GM12878 (cell line): ENCODE data around the gene SRSF9. TPM values are rescaled to one million over a fixed set of nuclear protein-coding genes. Genes with fewer than 3 reads are reported as not detected.

Source experiments
- ATAC-seq: fragments of 200-7000 bp; cut with Tn5 transposase; 3 replicates; pipeline ENCODE4 v1.9.1; 2020; ENCODE audit warnings: mild to moderate bottlenecking, moderate library complexity
- BruUV-seq: library from RNA; stranded (reverse); fragments of 400-500 nt; replicated peaks from 2 replicates; lab custom pipeline; 2021; lab: Mats Ljungman, UMichigan
- CTCF ChIA-PET: fragments of 300-600 bp; sonication (Branson Sonifier 250); formaldehyde crosslinking; extraction: SDS; loops from one replicate; lab custom pipeline; 2021; ENCODE audit warnings: inconsistent platforms; lab: Yijun Ruan, JAX
- POLR2A ChIA-PET: fragments of 350-600 bp; formaldehyde crosslinking; extraction: SDS; loops from one replicate; lab custom pipeline; 2021; ENCODE audit warnings: inconsistent platforms; lab: Charles Lee
- RAD21 ChIA-PET: fragments of 300-600 bp; sonication (Branson Sonifier 250); formaldehyde crosslinking; loops from one replicate; lab custom pipeline; 2023; ENCODE audit warnings: antibody characterized with exemption; ENCODE audit not compliant: unreplicated experiment; lab: Charles Lee
- SMC1A ChIA-PET: fragments of 300-600 bp; sonication (Branson Sonifier 250); formaldehyde crosslinking; loops from one replicate; lab custom pipeline; 2023; ENCODE audit not compliant: unreplicated experiment, uncharacterized antibody; lab: Charles Lee
- DNase-seq: peaks from one replicate; pipeline ENCODE4 v3.0.0-alpha.2; 2011; ENCODE audit warnings: low read depth, low spot score
- FAIRE-seq: peaks from 3 replicates; lab custom pipeline; 2011; peaks lifted over from hg19 to GRCh38; lab: Jason Lieb, UNC
- H2AFZ ChIP-seq: 2 replicates; pipeline ENCODE4 v1.6.0; 2011; ENCODE audit warnings: low read depth, low read length, control low read depth; ENCODE audit not compliant: control insufficient read depth
- H3K27ac ChIP-seq: 2 replicates; pipeline ENCODE4 v1.5.1; 2011; ENCODE audit warnings: control low read depth; ENCODE audit not compliant: control insufficient read depth, insufficient read depth
- H3K27me3 ChIP-seq, 2 experiments: replicated peaks in 1 of 2; 2 replicates each; pipeline versions ENCODE4 v1.6.0 to v1.6.1; 2011; ENCODE audit warnings: low read length in 1 of 2; ENCODE audit not compliant: control insufficient read depth in 2 of 2, insufficient read depth in 2 of 2
- H3K36me3 ChIP-seq, 2 experiments: 2 replicates each; pipeline ENCODE4 v1.5.1; 2011; ENCODE audit warnings: low read length in 1 of 2; ENCODE audit not compliant: control insufficient read depth in 2 of 2, insufficient read depth in 2 of 2
- H3K4me1 ChIP-seq: 2 replicates; pipeline ENCODE4 v1.6.1; 2011; ENCODE audit warnings: mild to moderate bottlenecking, low read length, moderate library complexity, mixed read lengths; ENCODE audit not compliant: control insufficient read depth, insufficient read depth
- H3K4me2 ChIP-seq: 2 replicates; pipeline ENCODE4 v1.6.0; 2011; ENCODE audit warnings: control low read depth; ENCODE audit not compliant: control insufficient read depth, insufficient read depth
- H3K4me3 ChIP-seq: fragments of 200-600 bp; sonication (generic); 2 replicates; pipeline ENCODE4 v1.5.1; 2016
- H3K79me2 ChIP-seq: 2 replicates; pipeline ENCODE4 v1.6.0; 2011; ENCODE audit warnings: low read length; ENCODE audit not compliant: control insufficient read depth, insufficient read depth
- H3K9ac ChIP-seq: 2 replicates; pipeline ENCODE4 v1.8.0; 2011; ENCODE audit warnings: low read length, control low read depth, mixed read lengths; ENCODE audit not compliant: control insufficient read depth, insufficient read depth
- H3K9me3 ChIP-seq: replicated peaks from 3 replicates; pipeline ENCODE4 v1.5.1; 2011; ENCODE audit warnings: mild to moderate bottlenecking, low read length; ENCODE audit not compliant: control insufficient read depth, insufficient read depth
- H4K20me1 ChIP-seq: 2 replicates; pipeline ENCODE4 v1.6.0; 2011; ENCODE audit not compliant: control insufficient read depth, insufficient read depth
- CBX5 ChIP-seq: sonication (generic); IDR thresholded peaks from 2 replicates; pipeline ENCODE4 v1.6.1; 2016; ENCODE audit warnings: low read depth, moderate library complexity, mild to moderate bottlenecking, inconsistent platforms
- ETV6 ChIP-seq, 2 experiments: fragments of 450-650 bp in 1 of 2; IDR thresholded peaks in 1 of 2; conservative IDR thresholded peaks in 1 of 2; 2 replicates each; pipeline ENCODE4 v1.6.1; 2014; ENCODE audit warnings: antibody characterized with exemption in 1 of 2, borderline replicate concordance in 1 of 2, low read depth in 1 of 2, mild to moderate bottlenecking in 1 of 2, moderate library complexity in 1 of 2
- IRF4 ChIP-seq: IDR thresholded peaks from 2 replicates; pipeline ENCODE4 v1.6.1; 2011; ENCODE audit warnings: low read depth, low read length
- KLF5 ChIP-seq: fragments of 450-650 bp; IDR thresholded peaks from 2 replicates; pipeline ENCODE4 v1.6.1; 2014; ENCODE audit warnings: mild to moderate bottlenecking; ENCODE audit not compliant: partially characterized antibody
- LARP7 ChIP-seq: fragments of 450-650 bp; IDR thresholded peaks from 2 replicates; pipeline ENCODE4 v1.6.1; 2017; ENCODE audit warnings: mild to moderate bottlenecking
- NFIC ChIP-seq: IDR thresholded peaks from 2 replicates; pipeline ENCODE4 v1.6.1; 2012; ENCODE audit warnings: low read depth, mild to moderate bottlenecking, inconsistent platforms, low read length, moderate library complexity
- NFXL1 ChIP-seq: fragments of 450-650 bp; IDR thresholded peaks from 2 replicates; pipeline ENCODE4 v1.6.1; 2017; ENCODE audit warnings: antibody characterized with exemption, mild to moderate bottlenecking, borderline replicate concordance
- POLR2AphosphoS5 ChIP-seq: IDR thresholded peaks from 2 replicates; pipeline ENCODE4 v1.6.1; 2011; ENCODE audit warnings: mild to moderate bottlenecking, low read length, inconsistent platforms
- USF2 ChIP-seq: IDR thresholded peaks from 2 replicates; pipeline ENCODE4 v1.6.1; 2011; ENCODE audit warnings: low read depth, low read length, improper control_type of control experiment, borderline replicate concordance
- ZNF217 ChIP-seq: fragments of 450-650 bp; IDR thresholded peaks from 2 replicates; pipeline ENCODE4 v1.6.1; 2017; ENCODE audit warnings: antibody characterized with exemption, mild to moderate bottlenecking
- ZNF687 ChIP-seq: fragments of 450-650 bp; IDR thresholded peaks from 2 replicates; pipeline ENCODE4 v1.6.1; 2017; ENCODE audit warnings: mild to moderate bottlenecking, moderate library complexity
- WGBS: methylation state at CpG from one replicate; pipeline ENCODE4 v1.1.6; 2016; ENCODE audit warnings: low lambda C conversion rate; ENCODE audit not compliant: insufficient replicate concordance, insufficient coverage; ENCODE audit errors: missing lambda C conversion rate; 5-methylcytosine and 5-hydroxymethylcytosine counted together
- in situ Hi-C: fragments of 300-500 bp; cut with MboI; formaldehyde crosslinking; loops from 9 replicates; pipeline ENCODE4 v1.14.3; 2018; ENCODE audit warnings: mixed read lengths
- intact Hi-C: fragments of 100-400 bp; cut with micrococcal nuclease; formaldehyde crosslinking; loops from one replicate; pipeline ENCODE4 v1.14.2; 2022; ENCODE audit not compliant: unreplicated experiment
- polyA plus RNA-seq, 11 experiments: library from polyadenylated mRNA; depleted of rRNA in 4 of 11; unstranded in 6 of 11; stranded (reverse) in 5 of 11; fragments of >200 nt; fragmentation: Nextera tagmentation in 4 of 11; fragmentation: Illumina TruSeq in 1 of 11; extraction: Ambion mirVana in 4 of 11; extraction: Trizol in 1 of 11; gene quantifications; 1 replicate in 1 of 11; 2 replicates in 10 of 11; pipeline versions ENCODE4 v1.2.1 to v1.2.3, GENCODE V29; 2011 to 2016; ENCODE audit warnings: inconsistent platforms in 2 of 11, missing spikeins in 2 of 11, low read depth in 1 of 11
- total RNA-seq, 4 experiments: library from RNA; depleted of rRNA in 3 of 4; stranded (reverse); fragments of >200 nt in 3 of 4; fragmentation: Illumina TruSeq in 1 of 4; extraction: Trizol in 1 of 4; gene quantifications; 2 replicates each; pipeline versions ENCODE4 v1.2.1 to v1.2.3, GENCODE V29; 2013 to 2021
- TF ChIP-seq, protein P1 (sequence below): fragments of 450-650 bp; formaldehyde crosslinking; IDR thresholded peaks from 2 replicates; pipeline ENCODE4 v1.5.0; 2022; ENCODE audit warnings: mild to moderate bottlenecking, missing genetic modification characterization

SRSF9 gene
- total and polyA plus RNA-seq, 10 of the 15 experiments (the other 5 are each of a cell fraction or from before 2014, with no cell fraction given) = 56.2 to 510 (median 186) TPM

DNA sequence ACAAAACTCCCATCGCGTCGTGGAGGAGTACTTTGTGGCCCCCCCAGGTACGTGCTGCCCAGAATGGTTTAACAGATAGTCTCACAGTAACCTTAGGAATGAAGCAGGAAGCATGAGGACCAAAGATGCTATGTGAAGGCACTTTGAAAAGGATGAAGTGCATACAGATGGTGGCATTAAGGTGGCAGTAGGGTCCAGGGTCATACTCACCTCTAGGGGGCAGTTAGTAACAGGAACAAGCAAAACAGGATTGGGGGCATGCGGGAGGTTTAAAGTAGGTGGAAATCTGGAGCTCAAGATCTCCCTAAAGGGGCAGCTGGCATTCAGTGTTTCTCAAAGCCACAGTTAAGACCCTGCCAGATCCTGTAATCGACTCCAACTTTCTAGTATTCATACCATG is 12.4 kb downstream of the SRSF9 start (continued):
- TF ChIP-seq NFXL1 = no peak

DNA sequence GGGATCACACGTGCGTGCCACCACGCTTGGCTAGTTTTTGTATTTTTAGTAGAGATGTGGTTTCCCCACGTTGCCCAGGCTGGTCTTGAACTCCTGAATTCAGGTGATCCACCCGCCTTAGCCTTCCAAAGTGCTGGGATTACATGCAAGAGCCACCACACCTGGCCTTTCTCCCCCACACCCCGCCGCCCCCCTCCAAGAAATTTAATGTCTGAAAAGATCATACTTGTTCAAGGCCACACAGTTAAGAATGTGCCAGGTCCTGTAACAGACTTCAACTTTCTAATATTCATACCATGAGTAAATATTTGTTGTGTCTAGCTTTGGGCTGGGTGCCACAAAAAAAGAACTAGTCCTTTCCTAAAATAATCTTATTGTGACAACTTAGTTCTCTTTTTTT is 14.2 kb downstream of the SRSF9 start:
- SMC1A ChIA-PET = interaction anchor here (0.6 to 2.4 kb wide), 2 partner anchors 13 to 106 kb away, joined by 3 to 5 read pairs; no protein-coding TSS in a partner anchor
- H3K27ac ChIP-seq = no peak overlapping the region
- POLR2A ChIA-PET = interaction anchor here (0.6 kb wide), 1 partner anchor 39 kb away, joined by 3 read pairs; no protein-coding TSS in a partner anchor
- RAD21 ChIA-PET = no interaction called here
- 83% methylated on average over 7 of the region's 7 CpGs for WGBS
- no peak overlapping the region for H3K4me2 ChIP-seq
- H2AFZ ChIP-seq = no peak overlapping the region
- in situ Hi-C loops = no loop called here
- no peak overlapping the region for H3K9ac ChIP-seq
- no peak overlapping the region for H3K4me3 ChIP-seq
- DNase-seq = no peak
- intact Hi-C loops = no loop called here
- no peaks in the 10 kb centered on the region for H3K79me2 ChIP-seq
- TF ChIP-seq IRF4 = no peak
- no peak for TF ChIP-seq CBX5
- no peak for TF ChIP-seq ZNF217
- no peak for TF ChIP-seq NFIC
- TF ChIP-seq LARP7 = no peak
- TF ChIP-seq ZNF687 = no peak
- no peak for TF ChIP-seq USF2
- TF ChIP-seq, protein P1, sequence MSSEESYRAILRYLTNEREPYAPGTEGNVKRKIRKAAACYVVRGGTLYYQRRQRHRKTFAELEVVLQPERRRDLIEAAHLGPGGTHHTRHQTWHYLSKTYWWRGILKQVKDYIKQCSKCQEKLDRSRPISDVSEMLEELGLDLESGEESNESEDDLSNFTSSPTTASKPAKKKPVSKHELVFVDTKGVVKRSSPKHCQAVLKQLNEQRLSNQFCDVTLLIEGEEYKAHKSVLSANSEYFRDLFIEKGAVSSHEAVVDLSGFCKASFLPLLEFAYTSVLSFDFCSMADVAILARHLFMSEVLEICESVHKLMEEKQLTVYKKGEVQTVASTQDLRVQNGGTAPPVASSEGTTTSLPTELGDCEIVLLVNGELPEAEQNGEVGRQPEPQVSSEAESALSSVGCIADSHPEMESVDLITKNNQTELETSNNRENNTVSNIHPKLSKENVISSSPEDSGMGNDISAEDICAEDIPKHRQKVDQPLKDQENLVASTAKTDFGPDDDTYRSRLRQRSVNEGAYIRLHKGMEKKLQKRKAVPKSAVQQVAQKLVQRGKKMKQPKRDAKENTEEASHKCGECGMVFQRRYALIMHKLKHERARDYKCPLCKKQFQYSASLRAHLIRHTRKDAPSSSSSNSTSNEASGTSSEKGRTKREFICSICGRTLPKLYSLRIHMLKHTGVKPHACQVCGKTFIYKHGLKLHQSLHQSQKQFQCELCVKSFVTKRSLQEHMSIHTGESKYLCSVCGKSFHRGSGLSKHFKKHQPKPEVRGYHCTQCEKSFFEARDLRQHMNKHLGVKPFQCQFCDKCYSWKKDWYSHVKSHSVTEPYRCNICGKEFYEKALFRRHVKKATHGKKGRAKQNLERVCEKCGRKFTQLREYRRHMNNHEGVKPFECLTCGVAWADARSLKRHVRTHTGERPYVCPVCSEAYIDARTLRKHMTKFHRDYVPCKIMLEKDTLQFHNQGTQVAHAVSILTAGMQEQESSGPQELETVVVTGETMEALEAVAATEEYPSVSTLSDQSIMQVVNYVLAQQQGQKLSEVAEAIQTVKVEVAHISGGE = no peak
- no peak for TF ChIP-seq POLR2AphosphoS5
- TF ChIP-seq KLF5 = no peak
- TF ChIP-seq ETV6 (conservative IDR thresholded peaks at IDR 0.05 in 1 of 2, IDR thresholded peaks at IDR 0.05 in 1 of 2; ENCODE audit: borderline replicate concordance in 1 of 2, low read depth in 1 of 2) = no peak
- no peaks in the 10 kb centered on the region for H4K20me1 ChIP-seq
- CTCF ChIA-PET = interaction anchor here (0.6 to 4.3 kb wide), 4 partner anchors 12 to 48 kb away, joined by 3 to 39 read pairs (median 6); partner anchors contain the start of gene SRSF9
- peaks cover 14 to 34% of the 10 kb centered on the region in 2 experiments for H3K36me3 ChIP-seq
- no peak for ATAC-seq
- no TSS peak for BruUV-seq
- FAIRE-seq = no peak
- H3K4me1 ChIP-seq = no peaks in the 10 kb centered on the region
- H3K9me3 ChIP-seq = no peaks in the 10 kb centered on the region
- no peaks in the 10 kb centered on the region for H3K27me3 ChIP-seq
